T-helper 1 cell treated with Interleukin-12 subunit alpha and Interleukin-12 subunit beta and Interleukin-4 antibody, amounts not matched to agents 30 μg/mL and 1 μg/mL, for 36 hours (primary cell): ENCODE measurements around the gene COG3.

Experiments
- H3K27ac Mint-ChIP-seq: one replicate; pipeline ENCODE4 v1.8.0; 2021; ENCODE audit warnings: mild to moderate bottlenecking, mixed read lengths
- H3K27me3 Mint-ChIP-seq: one replicate; pipeline ENCODE4 v1.8.0; 2021; ENCODE audit warnings: low read depth, mixed read lengths
- H3K36me3 Mint-ChIP-seq: one replicate; pipeline ENCODE4 v1.8.0; 2021; ENCODE audit warnings: low read depth, mixed read lengths
- H3K4me1 Mint-ChIP-seq: one replicate; pipeline ENCODE4 v1.8.0; 2021; ENCODE audit warnings: low read depth, mixed read lengths
- H3K4me3 Mint-ChIP-seq: one replicate; pipeline ENCODE4 v1.8.0; 2021; ENCODE audit warnings: mild to moderate bottlenecking, moderate library complexity, mixed read lengths
- H3K9me3 Mint-ChIP-seq: one replicate; pipeline ENCODE4 v1.8.0; 2021; ENCODE audit warnings: mixed read lengths

COG3 gene

GRCh38 chr13:45540195-45540594, 75.5 kb downstream of the COG3 start:
- H3K27me3 Mint-ChIP-seq: no peaks in the 10 kb centered on the region
- no peak overlapping the region for H3K27ac Mint-ChIP-seq
- H3K9me3 Mint-ChIP-seq: no peaks in the 10 kb centered on the region
- H3K36me3 Mint-ChIP-seq: peaks cover 3% of the 10 kb centered on the region
- H3K4me3 Mint-ChIP-seq: no peak overlapping the region
- peaks cover 2% of the 10 kb centered on the region for H3K4me1 Mint-ChIP-seq

- Mint-ChIP-seq H3K27me3 (no peaks in the 10 kb centered on the region), H3K36me3 (peaks cover 3% of the 10 kb centered on the region), H3K27ac (no peak overlapping the region), H3K9me3 (no peaks in the 10 kb centered on the region), H3K4me1 (peaks cover 2% of the 10 kb centered on the region), H3K4me3 (no peak overlapping the region)
These were observed 76.1 kb downstream of the COG3 start for GRCh38 chr13:45540864-45541263.

GRCh38 chr13:45541806-45542205, 77.1 kb downstream of the COG3 start:
- Mint-ChIP-seq H3K4me1 (peaks cover 2% of the 10 kb centered on the region), H3K36me3 (peaks cover 1% of the 10 kb centered on the region), H3K27me3 (no peaks in the 10 kb centered on the region), H3K4me3 (no peak overlapping the region), H3K27ac (no peak overlapping the region), H3K9me3 (no peaks in the 10 kb centered on the region)

GRCh38 chr13:45542391-45542790, 77.7 kb downstream of the COG3 start:
- Mint-ChIP-seq H3K27ac (no peak overlapping the region), H3K4me3 (no peak overlapping the region), H3K9me3 (no peaks in the 10 kb centered on the region), H3K27me3 (no peaks in the 10 kb centered on the region), H3K4me1 (no peaks in the 10 kb centered on the region), H3K36me3 (no peaks in the 10 kb centered on the region)

- Mint-ChIP-seq H3K4me3 (no peak overlapping the region), H3K36me3 (no peaks in the 10 kb centered on the region), H3K9me3 (no peaks in the 10 kb centered on the region), H3K27ac (no peak overlapping the region), H3K4me1 (no peaks in the 10 kb centered on the region), H3K27me3 (no peaks in the 10 kb centered on the region)
These were observed 78.1 kb downstream of the COG3 start for GRCh38 chr13:45542878-45543277.

GRCh38 chr13:45544520-45544919, 79.8 kb downstream of the COG3 start:
- Mint-ChIP-seq H3K36me3 (no peaks in the 10 kb centered on the region), H3K27ac (no peak overlapping the region), H3K27me3 (no peaks in the 10 kb centered on the region), H3K9me3 (no peaks in the 10 kb centered on the region), H3K4me1 (no peaks in the 10 kb centered on the region), H3K4me3 (no peak overlapping the region)

GRCh38 chr13:45545686-45546409, 81.1 kb downstream of the COG3 start:
- Mint-ChIP-seq H3K27ac (no peak overlapping the region), H3K4me1 (no peaks in the 10 kb centered on the region), H3K27me3 (no peaks in the 10 kb centered on the region), H3K4me3 (no peak overlapping the region), H3K9me3 (no peaks in the 10 kb centered on the region), H3K36me3 (no peaks in the 10 kb centered on the region)

- Mint-ChIP-seq H3K9me3 (no peaks in the 10 kb centered on the region), H3K4me3 (no peak overlapping the region), H3K4me1 (no peaks in the 10 kb centered on the region), H3K36me3 (no peaks in the 10 kb centered on the region), H3K27ac (no peak overlapping the region), H3K27me3 (no peaks in the 10 kb centered on the region)
These were observed 81.6 kb downstream of the COG3 start for GRCh38 chr13:45546410-45546765.

- Mint-ChIP-seq H3K27me3 (no peaks in the 10 kb centered on the region), H3K4me3 (no peak overlapping the region), H3K4me1 (no peaks in the 10 kb centered on the region), H3K36me3 (no peaks in the 10 kb centered on the region), H3K9me3 (no peaks in the 10 kb centered on the region), H3K27ac (no peak overlapping the region)
These were observed 83.5 kb downstream of the COG3 start for GRCh38 chr13:45548281-45548680.

GRCh38 chr13:45554604-45555109, 89.9 kb downstream of the COG3 start:
- no peak overlapping the region for H3K4me3 Mint-ChIP-seq

GRCh38 chr13:45564133-45564776, 99.5 kb downstream of the COG3 start:
- Mint-ChIP-seq H3K27me3 (no peaks in the 10 kb centered on the region), H3K4me3 (no peak overlapping the region), H3K27ac (no peak overlapping the region), H3K4me1 (peaks cover 2% of the 10 kb centered on the region), H3K9me3 (peaks cover 4% of the 10 kb centered on the region), H3K36me3 (no peaks in the 10 kb centered on the region)

More at GRCh38 chr13:45554604-45555109, 89.9 kb downstream of the COG3 start:
- no peaks in the 10 kb centered on the region for H3K27me3 Mint-ChIP-seq
- H3K27ac Mint-ChIP-seq: no peak overlapping the region
- H3K9me3 Mint-ChIP-seq: no peaks in the 10 kb centered on the region
- H3K36me3 Mint-ChIP-seq: no peaks in the 10 kb centered on the region
- peaks cover 3% of the 10 kb centered on the region for H3K4me1 Mint-ChIP-seq

- H3K27ac Mint-ChIP-seq: no peak overlapping the region
- no peaks in the 10 kb centered on the region for H3K9me3 Mint-ChIP-seq
- H3K36me3 Mint-ChIP-seq: no peaks in the 10 kb centered on the region
- H3K4me1 Mint-ChIP-seq: no peaks in the 10 kb centered on the region
- H3K4me3 Mint-ChIP-seq: no peak overlapping the region
- H3K27me3 Mint-ChIP-seq: no peaks in the 10 kb centered on the region
These were observed 100.6 kb downstream of the COG3 start for GRCh38 chr13:45565331-45565730.

GRCh38 chr13:45575146-45575829, 110.5 kb downstream of the COG3 start:
- no peaks in the 10 kb centered on the region for H3K9me3 Mint-ChIP-seq
- no peak overlapping the region for H3K27ac Mint-ChIP-seq
- H3K27me3 Mint-ChIP-seq: peaks cover 19% of the 10 kb centered on the region
- H3K4me3 Mint-ChIP-seq: no peak overlapping the region
- H3K36me3 Mint-ChIP-seq: no peaks in the 10 kb centered on the region
- H3K4me1 Mint-ChIP-seq: no peaks in the 10 kb centered on the region

GRCh38 chr13:45575830-45576180, 111.1 kb downstream of the COG3 start:
- H3K27ac Mint-ChIP-seq: no peak overlapping the region
- H3K4me3 Mint-ChIP-seq: no peak overlapping the region
- H3K36me3 Mint-ChIP-seq: no peaks in the 10 kb centered on the region
- no peaks in the 10 kb centered on the region for H3K9me3 Mint-ChIP-seq
- H3K27me3 Mint-ChIP-seq: peaks cover 20% of the 10 kb centered on the region
- no peaks in the 10 kb centered on the region for H3K4me1 Mint-ChIP-seq

- Mint-ChIP-seq H3K27me3 (peaks cover 17% of the 10 kb centered on the region), H3K9me3 (no peaks in the 10 kb centered on the region), H3K4me1 (no peaks in the 10 kb centered on the region), H3K36me3 (no peaks in the 10 kb centered on the region), H3K4me3 (no peak overlapping the region), H3K27ac (no peak overlapping the region)
These were observed 111.7 kb downstream of the COG3 start for GRCh38 chr13:45576466-45576865.
